COR-L47 (cell line): ENCODE results near the gene COL27A1.

Experiments used
- DNase-seq: peaks from one replicate; lab custom pipeline; 2025; lab: John Stamatoyannopoulos, UW

The COL27A1 gene

DNA sequence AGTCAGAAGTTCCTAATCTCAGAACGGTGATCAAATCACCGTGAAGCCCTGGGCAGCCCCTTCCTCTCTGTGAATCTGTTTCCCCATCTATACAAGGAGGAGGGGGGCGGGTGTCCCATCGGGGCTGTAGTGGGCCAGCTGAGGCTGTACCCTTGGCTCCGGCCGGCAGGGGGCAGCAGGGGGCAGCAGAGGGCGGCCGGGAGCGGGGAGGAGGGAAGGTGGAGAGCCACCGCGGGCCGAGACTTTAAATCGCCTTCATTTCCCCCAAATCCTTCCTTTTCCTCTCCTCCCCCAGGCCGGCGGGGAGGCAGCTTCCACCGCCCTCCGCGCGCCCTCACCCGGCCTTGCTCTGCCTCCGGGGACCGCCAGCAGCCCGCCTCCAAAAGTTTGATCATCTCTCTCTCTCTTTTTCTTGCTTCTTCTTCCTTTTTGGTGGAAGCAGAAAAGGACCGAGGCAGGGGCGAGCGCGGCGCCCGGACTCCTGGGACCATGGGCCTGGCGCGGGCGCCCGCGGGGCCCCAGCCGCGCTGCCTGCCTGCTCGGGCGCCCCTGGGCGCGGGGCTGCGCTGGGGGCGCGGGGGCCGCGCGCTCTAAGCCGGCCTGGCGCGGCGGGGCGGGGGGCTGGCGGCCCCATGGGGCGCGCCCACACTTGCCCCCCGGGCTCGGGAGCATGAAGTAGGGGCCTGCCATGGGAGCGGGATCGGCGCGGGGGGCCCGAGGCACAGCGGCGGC is at the start of gene COL27A1:
COL27A1 (plus strand) TSS at position 275 of the 732 bp plus-strand sequence; CDS start at position 689, 414 bp downstream.
- DNase-seq = peak; percentile 38

- DNase-seq = no peak
These were observed 47.9 kb upstream of the COL27A1 start for GRCh38 chr9:114107286-114108001.

GRCh38 chr9:114108016-114108833 is 47.1 kb upstream of the COL27A1 start:
- peak; percentile 27 for DNase-seq

- no peak for DNase-seq
These were observed 46.2 kb upstream of the COL27A1 start for GRCh38 chr9:114109124-114109523.

- no peak for DNase-seq
These were observed 45.2 kb upstream of the COL27A1 start for GRCh38 chr9:114110180-114110579.

DNA sequence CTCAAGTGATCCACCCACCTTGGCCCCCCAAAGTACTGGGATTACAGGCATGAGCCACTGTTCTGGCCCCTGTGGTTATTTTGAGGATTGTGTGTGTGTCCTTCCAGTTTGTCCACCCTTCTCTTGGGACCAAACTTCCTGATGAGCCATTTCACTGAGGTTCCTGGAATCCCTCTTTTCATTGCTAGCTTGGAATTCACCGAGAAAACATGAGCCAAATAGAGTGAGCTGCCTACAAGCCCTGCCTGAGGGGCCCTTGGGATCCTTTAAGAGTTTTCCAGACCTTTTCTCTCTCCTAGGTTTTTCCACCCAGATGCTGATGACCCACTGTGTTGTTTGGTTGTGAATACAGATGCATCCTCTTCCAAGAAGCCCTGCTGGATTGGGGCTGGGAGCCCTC is 43.0 kb upstream of the COL27A1 start:
- DNase-seq = no peak

DNA sequence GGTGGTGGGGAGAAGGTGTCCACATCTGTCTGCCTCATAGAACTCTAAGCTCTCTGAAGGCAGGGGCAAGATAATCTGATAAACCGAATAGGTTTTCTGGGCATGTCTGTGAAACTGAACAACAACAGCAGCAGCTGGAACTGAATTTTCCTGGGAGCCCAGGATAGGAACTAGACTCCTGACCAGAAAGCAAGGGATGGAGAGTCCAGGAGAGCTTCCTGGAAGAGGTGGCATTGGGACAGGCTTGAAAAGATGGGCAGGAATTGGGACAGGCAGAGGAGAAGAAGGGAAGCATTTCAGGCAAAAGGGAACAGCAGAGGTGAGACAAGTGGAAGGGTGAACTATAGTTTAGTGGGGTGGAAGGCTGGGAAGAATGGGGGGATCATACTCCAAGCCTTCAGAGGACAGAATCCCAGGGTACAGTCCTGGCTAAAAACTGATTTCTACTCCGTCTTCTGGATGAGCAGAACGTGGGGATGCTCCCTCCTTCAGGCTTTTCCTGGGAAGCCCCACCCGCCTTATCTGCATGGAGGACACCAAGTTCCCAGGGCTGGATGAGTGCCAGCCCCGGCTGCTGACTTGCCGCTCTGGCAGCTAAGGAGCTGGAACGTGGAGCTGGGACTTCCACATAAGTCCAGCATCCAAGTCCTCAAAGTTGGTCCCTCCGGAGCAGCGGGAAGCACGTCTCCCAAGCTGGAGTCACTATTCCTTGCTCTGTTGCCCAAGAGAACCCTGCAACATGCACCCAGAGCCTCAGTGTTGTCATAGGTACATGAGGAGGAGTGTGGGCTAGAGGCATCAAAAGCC is 42.4 kb upstream of the COL27A1 start:
- DNase-seq = no peak

DNA sequence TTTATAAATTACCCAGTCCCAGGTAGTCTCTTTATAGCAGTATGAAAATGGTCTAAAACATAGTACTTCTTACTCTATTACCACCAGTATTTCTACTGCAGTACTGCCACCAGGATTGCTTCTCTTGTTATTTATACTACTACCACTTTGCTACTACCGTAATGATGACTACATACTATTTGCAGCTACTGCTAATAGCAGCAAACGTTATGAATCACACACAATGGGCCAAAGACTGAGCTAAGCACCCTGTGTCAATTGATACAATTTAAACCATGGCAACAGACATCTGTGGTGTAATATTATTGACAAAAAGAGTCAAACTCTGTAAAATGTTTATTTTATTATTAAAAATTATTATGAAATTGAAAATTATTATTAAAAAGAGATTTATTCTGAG is 41.0 kb upstream of the COL27A1 start:
- DNase-seq = no peak

GRCh38 chr9:114115654-114116125 is 39.6 kb upstream of the COL27A1 start:
- no peak for DNase-seq

- DNase-seq = no peak
These were observed 39.1 kb upstream of the COL27A1 start for GRCh38 chr9:114116126-114116747.

DNA sequence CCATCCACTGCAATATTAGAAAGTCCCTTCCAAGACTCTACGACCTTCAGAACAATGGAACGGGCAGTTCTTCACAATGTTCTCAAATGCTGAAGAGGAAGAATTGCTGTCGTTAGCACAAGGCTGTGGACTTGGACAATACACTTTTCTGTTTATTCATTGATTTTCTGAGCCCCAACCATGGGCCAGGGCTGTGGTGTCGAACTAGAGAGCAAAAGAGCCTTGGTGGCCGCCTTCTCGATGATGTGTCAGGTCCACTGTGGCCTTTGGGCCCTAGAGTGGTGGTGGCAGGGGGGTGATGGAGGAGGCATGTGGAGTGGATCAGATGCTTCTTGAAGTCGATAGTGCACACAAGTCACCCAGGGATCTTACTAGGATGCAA is 37.7 kb upstream of the COL27A1 start:
- no peak for DNase-seq

- DNase-seq = peak; percentile 43
These were observed 37.1 kb upstream of the COL27A1 start for GRCh38 chr9:114117996-114118830.

DNA sequence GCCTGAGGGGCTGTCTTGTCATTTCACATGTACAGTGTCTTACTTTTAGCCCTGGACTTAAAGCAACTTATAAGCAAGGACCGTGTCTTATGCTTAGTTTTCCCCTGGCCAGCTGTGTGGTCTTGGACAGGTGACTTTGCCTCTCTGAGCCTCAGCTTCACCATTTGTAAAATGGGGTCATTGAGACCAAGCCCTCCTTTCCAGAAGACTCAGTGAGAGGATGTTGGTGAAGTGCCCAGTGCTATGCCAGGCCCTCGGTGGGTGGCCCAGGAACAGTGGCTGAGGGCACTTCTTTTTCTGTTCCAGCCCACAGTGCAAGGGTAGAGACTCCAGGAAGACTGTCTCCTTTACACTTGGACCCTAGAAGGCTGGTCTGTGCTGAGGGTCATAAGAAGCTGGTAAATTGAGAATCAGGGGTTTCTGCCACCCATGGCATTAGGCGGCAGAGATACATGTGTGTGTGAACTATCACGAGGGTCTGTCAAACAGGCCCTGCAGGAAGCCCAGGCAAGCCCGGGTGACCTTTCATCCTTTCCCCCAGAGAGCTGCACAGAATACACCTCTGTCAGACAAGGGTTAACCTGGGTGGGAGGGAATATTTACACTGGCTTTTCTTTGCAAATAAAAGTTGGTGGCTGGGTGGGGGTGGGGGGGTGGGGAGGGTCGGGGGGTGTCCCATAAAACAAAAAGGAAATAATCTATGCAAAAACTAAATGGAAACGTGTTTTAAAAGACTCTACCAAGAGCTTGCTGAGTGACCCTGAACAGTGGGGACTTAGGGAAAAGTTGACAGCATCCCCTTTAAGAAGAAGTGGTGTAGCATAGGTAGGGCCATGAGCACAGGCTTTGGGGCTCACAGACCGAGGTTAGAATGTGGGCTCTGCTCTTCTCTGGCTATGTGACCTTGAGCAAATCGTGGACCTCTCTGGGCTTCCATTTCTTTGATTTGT is 35.8 kb upstream of the COL27A1 start:
- DNase-seq = no peak

DNA sequence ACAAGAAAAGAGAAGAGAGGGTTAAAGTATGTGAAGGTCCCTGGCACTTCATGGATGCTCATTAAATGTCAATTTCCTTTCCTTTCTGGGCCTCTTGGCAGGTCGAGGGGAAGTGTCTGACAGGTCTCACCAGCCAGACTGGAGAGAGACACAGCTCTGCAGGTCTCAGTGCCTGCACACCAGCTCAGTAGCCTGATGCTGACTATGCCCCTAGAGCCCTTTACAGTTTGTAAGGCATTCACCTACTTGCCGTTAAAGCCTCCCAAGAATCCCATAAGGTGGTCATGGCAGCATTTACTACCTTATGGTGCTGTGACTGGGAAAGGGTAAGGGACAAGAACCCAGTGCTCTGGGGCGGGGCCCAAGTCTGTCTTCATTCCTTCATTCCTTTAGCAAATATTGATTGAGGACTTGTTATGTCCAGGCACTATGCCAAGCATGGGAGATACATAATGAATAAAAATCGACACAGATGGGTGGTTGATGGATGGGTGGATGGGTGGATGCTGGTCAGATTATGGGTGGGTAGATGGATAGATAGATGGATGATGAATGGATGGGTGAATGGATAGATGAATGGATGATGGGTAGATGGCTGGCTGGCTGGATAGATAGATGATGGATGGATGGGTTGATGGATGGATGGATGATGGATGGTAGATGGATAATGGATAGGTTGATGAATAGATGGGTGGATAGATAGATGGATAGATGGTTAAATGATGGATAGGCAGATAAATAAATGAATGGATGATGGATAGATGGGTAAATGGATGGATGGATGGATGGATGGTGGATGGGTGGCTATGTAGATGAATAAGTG is 34.9 kb upstream of the COL27A1 start:
- DNase-seq = no peak

DNA sequence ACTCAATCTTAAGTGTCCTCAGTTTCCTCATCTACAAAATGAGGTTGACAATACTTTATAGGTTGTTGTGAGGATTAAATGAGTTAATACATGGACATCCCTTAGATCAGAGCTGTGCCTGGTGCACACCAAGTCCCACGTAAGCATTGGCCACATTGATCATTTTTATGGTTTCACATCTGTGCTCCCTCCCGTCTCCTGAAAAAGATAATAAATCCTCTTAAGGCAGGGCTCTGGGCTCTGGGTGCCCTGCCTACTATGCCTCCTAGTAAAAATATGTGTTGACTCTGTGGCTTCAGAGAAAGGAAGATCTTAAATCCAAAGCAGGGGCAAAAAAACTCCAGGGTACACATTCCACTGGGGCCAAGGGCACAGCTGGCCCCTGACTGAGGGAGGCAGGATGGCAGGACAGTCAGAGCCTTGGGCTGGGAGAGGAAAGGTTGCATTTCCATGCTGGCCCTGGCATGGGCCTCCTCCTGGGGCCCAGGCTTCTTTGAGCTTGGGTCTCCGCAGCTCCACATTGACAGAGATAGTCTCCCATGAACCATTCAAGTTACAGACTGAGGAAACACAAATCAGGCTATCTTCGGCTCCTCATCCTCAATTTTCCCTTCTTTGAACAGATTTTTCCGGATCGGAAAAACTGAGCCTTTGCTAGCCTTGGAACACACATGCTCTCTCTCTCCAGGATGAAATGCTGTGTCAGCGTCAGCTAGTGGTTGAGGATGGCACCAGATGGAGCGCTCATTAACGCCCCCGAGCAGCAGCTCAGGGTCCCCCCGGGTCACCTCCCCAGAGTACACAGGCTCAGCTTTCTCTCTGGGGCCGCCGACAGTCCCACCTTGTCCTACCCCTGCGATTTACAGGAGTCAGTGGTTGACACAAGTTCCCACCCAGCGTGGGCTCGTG is 33.9 kb upstream of the COL27A1 start:
- DNase-seq = no peak

- no peak for DNase-seq
These were observed 33.0 kb upstream of the COL27A1 start for GRCh38 chr9:114122136-114123027.
